Measurements from ENCODE around the gene RC3H1.

GRCh38 chr1:173963477-173963876 lies 58.7 kb downstream of the RC3H1 start:
- no peak for TF ChIP-seq SRF (CRISPR knock-in tag; IDR thresholded peaks at IDR 0.05)
- TF ChIP-seq, protein P1, sequence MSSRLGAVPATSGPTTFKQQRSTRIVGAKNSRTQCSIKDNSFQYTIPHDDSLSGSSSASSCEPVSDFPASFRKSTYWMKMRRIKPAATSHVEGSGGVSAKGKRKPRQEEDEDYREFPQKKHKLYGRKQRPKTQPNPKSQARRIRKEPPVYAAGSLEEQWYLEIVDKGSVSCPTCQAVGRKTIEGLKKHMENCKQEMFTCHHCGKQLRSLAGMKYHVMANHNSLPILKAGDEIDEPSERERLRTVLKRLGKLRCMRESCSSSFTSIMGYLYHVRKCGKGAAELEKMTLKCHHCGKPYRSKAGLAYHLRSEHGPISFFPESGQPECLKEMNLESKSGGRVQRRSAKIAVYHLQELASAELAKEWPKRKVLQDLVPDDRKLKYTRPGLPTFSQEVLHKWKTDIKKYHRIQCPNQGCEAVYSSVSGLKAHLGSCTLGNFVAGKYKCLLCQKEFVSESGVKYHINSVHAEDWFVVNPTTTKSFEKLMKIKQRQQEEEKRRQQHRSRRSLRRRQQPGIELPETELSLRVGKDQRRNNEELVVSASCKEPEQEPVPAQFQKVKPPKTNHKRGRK (tag; IDR thresholded peaks at IDR 0.05), result no peak
- TF ChIP-seq PURB (CRISPR knock-in tag; IDR thresholded peaks at IDR 0.05; ENCODE audit: low read depth), result no peak
- no peak for TF ChIP-seq NONO (IDR thresholded peaks at IDR 0.05; ENCODE audit: low read depth in 2 of 2, low read length in 1 of 2)
- no peak for TF ChIP-seq ARNT (IDR thresholded peaks at IDR 0.05)
- no peak for TF ChIP-seq MTA2 (IDR thresholded peaks at IDR 0.05; ENCODE audit: low read depth)
- no peak for TF ChIP-seq NR2C2 (CRISPR knock-in tag; IDR thresholded peaks at IDR 0.05)
- TF ChIP-seq NR2C2 (tag; IDR thresholded peaks at IDR 0.05), result no peak
- no peak for TF ChIP-seq FOXK2 (conservative IDR thresholded peaks at IDR 0.05 in 1 of 2, IDR thresholded peaks at IDR 0.05 in 1 of 2; ENCODE audit: low read depth in 2 of 2)
- TF ChIP-seq, protein P2, sequence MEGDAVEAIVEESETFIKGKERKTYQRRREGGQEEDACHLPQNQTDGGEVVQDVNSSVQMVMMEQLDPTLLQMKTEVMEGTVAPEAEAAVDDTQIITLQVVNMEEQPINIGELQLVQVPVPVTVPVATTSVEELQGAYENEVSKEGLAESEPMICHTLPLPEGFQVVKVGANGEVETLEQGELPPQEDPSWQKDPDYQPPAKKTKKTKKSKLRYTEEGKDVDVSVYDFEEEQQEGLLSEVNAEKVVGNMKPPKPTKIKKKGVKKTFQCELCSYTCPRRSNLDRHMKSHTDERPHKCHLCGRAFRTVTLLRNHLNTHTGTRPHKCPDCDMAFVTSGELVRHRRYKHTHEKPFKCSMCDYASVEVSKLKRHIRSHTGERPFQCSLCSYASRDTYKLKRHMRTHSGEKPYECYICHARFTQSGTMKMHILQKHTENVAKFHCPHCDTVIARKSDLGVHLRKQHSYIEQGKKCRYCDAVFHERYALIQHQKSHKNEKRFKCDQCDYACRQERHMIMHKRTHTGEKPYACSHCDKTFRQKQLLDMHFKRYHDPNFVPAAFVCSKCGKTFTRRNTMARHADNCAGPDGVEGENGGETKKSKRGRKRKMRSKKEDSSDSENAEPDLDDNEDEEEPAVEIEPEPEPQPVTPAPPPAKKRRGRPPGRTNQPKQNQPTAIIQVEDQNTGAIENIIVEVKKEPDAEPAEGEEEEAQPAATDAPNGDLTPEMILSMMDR (IDR thresholded peaks at IDR 0.05 in 2 of 3, conservative IDR thresholded peaks at IDR 0.05 in 1 of 3; ENCODE audit: insufficient read depth in 2 of 3, low read depth in 1 of 3, low read length in 3 of 3), result no peak
- no peak for TF ChIP-seq MEF2A (IDR thresholded peaks at IDR 0.05; ENCODE audit: control insufficient read depth, low read depth, low read length)
- no peak for TF ChIP-seq EZH2 (IDR thresholded peaks at IDR 0.05; ENCODE audit: borderline replicate concordance, low read depth, low read length)
- no peak for TF ChIP-seq CBX1 (IDR thresholded peaks at IDR 0.05; ENCODE audit: low read depth)
- no peak for TF ChIP-seq HMGXB4 (CRISPR knock-in tag; IDR thresholded peaks at IDR 0.05)

All from K562 (cell line).